WERI-Rb-1 (cell line): ENCODE measurements around the gene CALML3.

ENCODE experiments used
- DNase-seq: peaks from one replicate; pipeline ENCODE4 v3.0.0-alpha.2; 2020
- H3K27ac ChIP-seq: fragments of 250-450 bp; sonication (Bioruptor Pico); 2 replicates; pipeline ENCODE4 v1.5.1; 2020; ENCODE audit warnings: mild to moderate bottlenecking, moderate library complexity
- H3K27me3 ChIP-seq: fragments of 250-450 bp; sonication (Bioruptor Pico); 2 replicates; pipeline ENCODE4 v1.5.1; 2021; ENCODE audit warnings: mild to moderate bottlenecking, low read depth, moderate library complexity; ENCODE audit not compliant: insufficient read depth, severe bottlenecking
- H3K36me3 ChIP-seq: fragments of 250-450 bp; sonication (Bioruptor Pico); 2 replicates; pipeline ENCODE4 v1.5.1; 2020; ENCODE audit warnings: mild to moderate bottlenecking, moderate library complexity
- H3K4me3 ChIP-seq: 2 replicates; pipeline ENCODE4 v1.5.1; 2011; ENCODE audit warnings: low read depth, mild to moderate bottlenecking, control low read depth, low read length
- H3K9me3 ChIP-seq: fragments of 250-450 bp; sonication (Bioruptor Pico); 2 replicates; pipeline ENCODE4 v1.5.1; 2021; ENCODE audit warnings: mild to moderate bottlenecking, moderate library complexity; ENCODE audit not compliant: severe bottlenecking
- CTCF ChIP-seq: IDR thresholded peaks from 2 replicates; pipeline ENCODE4 v1.5.1; 2011; ENCODE audit warnings: low read depth, mild to moderate bottlenecking, control low read depth, inconsistent platforms, low read length

The CALML3 gene

GRCh38 chr10:5523796-5524574 lies 776 bp upstream of the CALML3 start:
- no peak for TF ChIP-seq CTCF
- DNase-seq = no peak
- no peak overlapping the region for H3K4me3 ChIP-seq
- H3K36me3 ChIP-seq = no peaks in the 10 kb centered on the region
- H3K9me3 ChIP-seq = no peaks in the 10 kb centered on the region
- no peak overlapping the region for H3K27ac ChIP-seq
- H3K27me3 ChIP-seq = no peaks in the 10 kb centered on the region

GRCh38 chr10:5525561-5526341 lies 990 bp downstream of the CALML3 start:
- Histone ChIP-seq H3K9me3 (no peaks in the 10 kb centered on the region), H3K27me3 (no peaks in the 10 kb centered on the region), H3K36me3 (no peaks in the 10 kb centered on the region), H3K27ac (no peak overlapping the region), H3K4me3 (no peak overlapping the region)
- TF ChIP-seq CTCF = no peak
- no peak for DNase-seq

- Histone ChIP-seq H3K27me3 (no peaks in the 10 kb centered on the region), H3K4me3 (no peak overlapping the region), H3K27ac (no peak overlapping the region), H3K9me3 (no peaks in the 10 kb centered on the region), H3K36me3 (no peaks in the 10 kb centered on the region)
- TF ChIP-seq CTCF = no peak
- no peak for DNase-seq
Observed at GRCh38 chr10:5526691-5527331, 2.0 kb downstream of the CALML3 start.

- Histone ChIP-seq H3K27ac (no peak overlapping the region), H3K4me3 (no peak overlapping the region), H3K9me3 (no peaks in the 10 kb centered on the region), H3K36me3 (no peaks in the 10 kb centered on the region), H3K27me3 (no peaks in the 10 kb centered on the region)
- no peak for TF ChIP-seq CTCF
- DNase-seq = no peak
Observed at GRCh38 chr10:5527332-5528200, 2.8 kb downstream of the CALML3 start.

GRCh38 chr10:5528989-5529701 lies 4.4 kb downstream of the CALML3 start:
- no peaks in the 10 kb centered on the region for H3K27me3 ChIP-seq
- no peak overlapping the region for H3K27ac ChIP-seq
- no peaks in the 10 kb centered on the region for H3K9me3 ChIP-seq
- TF ChIP-seq CTCF = no peak
- no peak for DNase-seq
- no peak overlapping the region for H3K4me3 ChIP-seq
- no peaks in the 10 kb centered on the region for H3K36me3 ChIP-seq
